NCI-H128 (cell line): ENCODE data around the gene FBXO42.

Experiments used
- DNase-seq: peaks from one replicate; lab custom pipeline; 2025; ENCODE audit not compliant: unreplicated experiment; lab: John Stamatoyannopoulos, UW

The FBXO42 gene

DNA sequence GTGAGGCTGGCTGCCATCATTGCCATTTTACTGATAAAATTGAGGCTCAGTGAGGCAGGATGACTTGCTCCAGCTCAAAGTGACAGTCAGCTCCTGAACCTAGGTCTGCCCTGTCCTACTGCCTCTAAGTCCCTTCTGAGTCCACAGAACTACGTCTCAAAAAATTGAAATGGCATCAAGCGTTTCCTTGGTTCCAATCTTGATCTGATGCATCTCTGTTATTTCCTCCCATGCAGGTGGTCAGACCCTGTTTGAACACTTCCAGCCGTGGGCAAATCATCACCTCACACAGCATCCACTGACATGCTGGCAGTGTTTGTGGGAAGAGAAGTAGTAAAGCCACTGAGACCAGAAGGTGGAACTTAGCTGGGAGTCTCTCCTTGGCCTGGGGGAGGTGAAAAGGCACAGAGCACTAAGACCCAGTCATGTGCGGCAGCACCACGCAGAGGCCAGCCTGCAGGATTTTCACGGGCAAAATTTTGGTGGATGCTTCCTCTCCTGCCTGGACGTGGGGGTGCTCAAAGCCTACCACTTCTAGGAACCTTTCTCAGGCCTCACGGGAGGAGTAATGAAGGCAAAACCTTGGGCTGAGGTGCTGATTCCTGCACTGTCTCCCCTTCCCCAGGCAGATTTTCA is 107.5 kb downstream of the FBXO42 start:
- no peak for DNase-seq

DNA sequence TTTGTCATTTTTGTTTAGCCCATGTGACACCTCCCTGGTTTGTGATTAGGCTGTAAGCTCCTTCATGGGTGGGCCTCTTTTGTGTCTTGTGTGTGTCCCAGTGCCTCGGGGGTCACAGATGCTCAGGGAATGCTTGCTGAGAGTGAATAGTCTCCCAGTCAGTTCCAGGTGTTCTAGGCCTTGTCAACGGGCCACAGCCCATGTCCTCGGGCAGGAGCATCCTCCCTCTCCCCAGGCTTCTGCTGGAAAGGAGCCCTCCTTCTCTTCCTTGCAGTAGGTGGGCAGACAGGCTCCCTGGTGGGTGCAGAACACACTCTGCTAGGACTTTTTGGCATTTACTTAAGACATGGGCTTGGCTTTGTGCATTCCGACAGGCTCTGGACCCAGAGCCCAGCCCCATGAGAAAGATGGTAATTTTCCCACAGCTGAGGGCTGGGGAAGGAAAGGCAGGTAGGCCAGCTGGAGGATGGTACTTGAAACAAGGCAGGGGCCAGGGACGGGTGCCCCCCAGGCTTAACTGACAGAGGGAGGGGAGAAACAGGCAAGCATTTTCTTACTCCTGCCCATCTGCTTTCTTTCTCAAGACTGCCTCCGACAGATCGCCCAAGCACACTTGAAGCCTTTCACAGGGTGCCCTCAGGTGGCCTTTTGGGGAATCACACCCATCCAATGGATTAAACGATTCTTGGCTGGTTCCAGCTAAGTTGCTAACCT is 108.2 kb downstream of the FBXO42 start:
- DNase-seq, result peak; percentile 82

DNA sequence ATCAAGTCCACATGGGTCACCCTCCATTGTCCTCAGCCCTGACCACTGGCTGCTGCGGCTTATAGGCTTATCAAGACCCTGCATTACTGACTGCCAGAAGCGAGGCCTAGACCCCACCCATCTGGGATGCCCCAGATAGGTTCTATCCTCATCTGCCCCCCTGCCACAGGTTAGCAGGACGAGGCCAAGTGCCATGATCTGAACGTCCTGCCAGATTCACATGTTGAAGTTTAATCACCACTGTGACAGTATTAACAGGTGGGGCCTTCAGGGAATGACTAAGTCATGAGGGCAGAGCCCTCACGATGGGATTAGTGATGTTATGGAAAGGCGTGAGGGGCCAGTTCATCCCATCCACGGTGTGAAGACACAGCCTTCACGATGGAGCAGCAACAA is 109.1 kb downstream of the FBXO42 start:
- DNase-seq, result no peak

GRCh38 chr1:16242556-16243214 is 109.6 kb downstream of the FBXO42 start:
- no peak for DNase-seq

DNA sequence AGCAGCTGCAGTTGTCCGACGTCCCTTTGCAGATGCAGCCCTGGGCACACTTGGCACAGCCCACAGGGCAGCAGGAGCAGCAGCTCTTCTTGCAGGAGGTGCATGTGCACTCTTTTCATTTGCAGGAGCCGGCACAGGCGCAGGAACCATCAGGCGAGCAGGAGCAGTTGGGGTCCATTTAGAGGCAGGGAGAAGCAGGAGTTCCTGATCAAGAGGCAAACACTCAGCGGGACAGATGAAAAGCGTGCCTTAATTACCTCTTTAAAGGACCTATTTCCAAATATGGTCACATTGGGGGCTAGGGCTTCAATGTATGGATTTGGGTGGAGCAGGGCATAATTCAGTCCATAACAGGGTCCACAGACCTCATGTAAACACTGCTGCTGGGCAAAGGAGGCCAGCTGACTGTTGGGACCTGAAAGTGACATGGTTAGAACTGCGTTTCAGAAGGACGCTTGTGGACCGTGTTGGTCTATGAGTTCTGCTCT is 111.0 kb downstream of the FBXO42 start:
- DNase-seq, result peak; percentile 36

DNA sequence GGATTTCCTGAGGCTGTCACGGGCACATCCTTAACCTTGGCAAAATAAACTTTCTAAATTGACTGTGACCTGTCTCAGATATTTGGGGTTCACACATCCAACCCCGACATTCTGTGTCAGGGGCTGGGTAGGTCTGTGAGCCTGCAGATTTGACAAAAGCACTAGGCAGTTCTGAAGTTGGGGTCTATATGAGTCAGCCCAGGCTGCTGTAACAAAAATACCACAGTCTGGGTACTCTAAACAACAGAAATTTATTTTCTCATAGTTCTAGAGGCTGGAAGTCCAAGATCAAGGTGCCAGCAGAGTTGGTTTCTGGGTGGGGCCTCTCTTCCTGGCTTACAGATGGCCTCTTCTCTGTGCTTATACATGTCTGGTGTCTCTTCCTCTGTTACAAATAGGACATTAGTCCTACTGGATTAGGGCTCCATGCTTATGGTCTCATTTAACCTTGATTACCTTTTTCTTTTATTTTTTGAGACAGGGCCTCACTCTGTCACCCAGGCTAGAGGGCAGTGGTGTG is 112.2 kb downstream of the FBXO42 start:
- DNase-seq, result no peak

DNA sequence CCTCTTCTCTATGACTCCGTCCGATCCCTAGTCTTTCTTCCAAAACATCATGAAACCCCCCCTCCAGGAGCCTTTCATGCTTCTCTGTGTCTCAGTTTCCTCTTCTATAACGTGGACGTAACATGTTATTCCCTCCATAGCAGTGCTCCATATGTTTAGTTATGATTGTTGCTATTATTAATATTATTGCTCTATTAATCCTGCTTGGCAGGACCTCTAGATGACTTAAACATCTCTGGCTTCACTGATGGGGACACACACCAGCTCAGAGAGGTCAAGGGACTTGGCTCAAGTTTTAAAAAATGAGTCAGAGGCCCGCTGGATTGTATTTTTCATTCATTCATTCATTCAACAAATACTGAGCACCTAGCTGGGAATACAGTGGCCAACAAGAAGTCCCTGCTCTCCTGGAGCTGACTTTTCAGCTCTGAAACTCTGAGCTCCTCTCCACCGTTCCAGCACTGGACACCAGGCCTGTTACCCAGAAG is 114.9 kb downstream of the FBXO42 start:
- DNase-seq, result no peak

GRCh38 chr1:16236511-16237342 is 115.6 kb downstream of the FBXO42 start, which contains the start of gene CPLANE2:
Gene CPLANE2, minus strand, starts transcription at chr1:16237183. Its CDS starts 441 bp downstream, at chr1:16236742.
- DNase-seq, result peak; percentile 95

- DNase-seq, result peak; percentile 74
Observed at GRCh38 chr1:16235944-16236510, 116.3 kb downstream of the FBXO42 start.

GRCh38 chr1:16235347-16235746 is 116.9 kb downstream of the FBXO42 start:
- no peak for DNase-seq

DNA sequence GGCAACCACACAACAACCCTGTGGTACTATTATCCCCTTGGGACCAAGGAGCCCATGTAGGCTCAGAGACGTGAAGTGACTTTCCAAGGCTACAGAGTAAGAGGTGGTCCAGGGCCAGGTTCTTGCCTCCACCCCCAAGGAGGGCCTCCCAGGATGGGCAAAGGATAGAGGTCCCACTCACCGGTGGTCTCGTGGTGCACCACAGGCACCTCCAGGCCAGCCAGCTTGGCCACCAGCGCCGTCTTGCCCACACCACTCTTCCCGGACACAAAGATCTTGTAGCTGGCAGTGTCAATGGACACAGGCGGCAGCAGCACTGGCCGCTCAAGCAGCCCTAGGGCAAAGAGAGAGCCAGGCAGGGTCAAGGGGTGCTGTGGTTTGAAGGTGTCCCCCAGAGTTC is 118.8 kb downstream of the FBXO42 start:
- no peak for DNase-seq

DNA sequence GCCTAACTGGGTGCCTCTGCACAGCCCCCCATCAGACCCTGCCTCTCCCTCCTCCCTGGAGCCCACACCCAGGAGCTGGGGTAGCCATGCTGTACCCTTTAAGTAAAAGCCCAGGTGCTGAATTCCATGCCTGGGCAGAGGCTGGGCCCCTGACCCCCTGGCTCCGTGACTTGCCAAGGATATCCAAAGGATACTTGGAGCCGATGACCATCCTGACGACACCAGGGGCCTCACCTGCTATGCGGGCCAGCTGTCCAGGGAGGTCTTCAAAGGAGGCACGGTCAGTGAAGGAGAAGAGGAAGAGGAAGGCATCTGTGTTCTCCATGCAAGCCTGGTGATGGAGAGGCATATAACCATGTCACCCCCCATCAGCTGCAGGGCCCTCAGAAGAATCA is 120.0 kb downstream of the FBXO42 start:
- no peak for DNase-seq

DNA sequence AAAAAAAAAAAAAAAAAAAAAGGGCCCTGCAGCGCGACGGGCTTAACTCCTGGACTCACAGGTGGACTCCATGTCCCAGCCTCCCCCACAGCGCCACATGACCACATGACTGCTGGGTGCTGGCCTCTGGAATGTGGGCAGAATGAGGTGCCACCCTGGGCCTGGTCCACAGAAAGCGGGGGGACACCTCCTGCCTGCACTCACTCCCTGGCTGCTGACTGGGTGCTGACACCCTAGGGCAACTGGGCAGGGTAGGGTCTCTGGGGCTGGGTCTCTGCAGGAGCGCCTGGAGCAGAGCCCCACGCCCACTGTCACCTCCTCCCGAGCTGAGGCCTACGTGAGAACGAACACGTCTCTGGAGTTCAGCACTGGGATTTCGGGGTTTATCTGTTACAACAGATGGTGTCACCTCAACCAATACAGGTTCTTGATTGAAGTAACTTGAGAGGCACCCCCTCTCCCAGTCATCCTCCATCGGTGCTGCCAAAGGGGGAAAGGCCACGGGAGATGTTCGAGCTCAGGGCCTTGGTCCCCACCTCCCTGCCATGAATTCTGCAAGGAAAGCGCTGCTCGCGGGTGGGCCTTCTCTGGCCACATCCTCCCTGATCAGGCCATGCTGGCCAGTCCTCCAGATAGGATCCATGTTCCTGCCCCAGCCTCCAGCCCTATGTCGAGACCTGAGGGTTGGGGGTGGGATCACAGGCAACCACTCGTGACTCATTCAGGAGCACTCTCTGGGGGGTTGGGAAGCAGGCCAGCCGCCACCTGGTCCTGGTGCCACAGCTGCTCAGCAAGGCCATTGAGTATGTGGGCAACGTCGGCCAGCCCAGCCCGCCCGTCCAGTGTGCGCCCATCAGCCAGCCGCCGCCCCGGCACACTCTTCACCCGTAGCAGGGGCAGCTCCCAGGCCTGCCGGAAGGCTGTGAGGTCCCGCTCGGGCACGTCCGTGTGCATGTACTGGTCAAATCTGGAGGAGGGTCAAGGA is 120.7 kb downstream of the FBXO42 start:
- no peak for DNase-seq

DNA sequence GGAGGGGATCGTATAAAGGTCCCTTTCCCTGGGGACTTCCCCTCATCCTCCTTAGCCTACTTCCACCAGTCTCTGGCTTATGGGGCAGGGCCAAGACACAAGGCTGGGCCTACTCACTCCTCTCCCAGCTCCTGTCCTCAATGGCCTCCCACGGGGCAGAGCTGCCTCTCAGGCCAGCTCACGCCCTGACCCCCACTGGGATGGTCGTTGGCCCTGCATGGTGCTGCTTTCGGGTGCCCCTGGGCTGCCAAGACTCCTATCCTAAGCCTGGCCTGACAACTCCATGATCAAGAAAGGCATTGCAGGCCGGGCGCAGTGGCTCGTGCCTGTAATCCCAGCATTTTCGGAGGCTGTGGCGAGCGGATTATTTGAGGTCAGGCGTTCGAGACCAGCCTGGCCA is 121.5 kb downstream of the FBXO42 start:
- DNase-seq, result no peak

GRCh38 chr1:16229976-16230740 is 122.1 kb downstream of the FBXO42 start:
- DNase-seq, result no peak

DNA sequence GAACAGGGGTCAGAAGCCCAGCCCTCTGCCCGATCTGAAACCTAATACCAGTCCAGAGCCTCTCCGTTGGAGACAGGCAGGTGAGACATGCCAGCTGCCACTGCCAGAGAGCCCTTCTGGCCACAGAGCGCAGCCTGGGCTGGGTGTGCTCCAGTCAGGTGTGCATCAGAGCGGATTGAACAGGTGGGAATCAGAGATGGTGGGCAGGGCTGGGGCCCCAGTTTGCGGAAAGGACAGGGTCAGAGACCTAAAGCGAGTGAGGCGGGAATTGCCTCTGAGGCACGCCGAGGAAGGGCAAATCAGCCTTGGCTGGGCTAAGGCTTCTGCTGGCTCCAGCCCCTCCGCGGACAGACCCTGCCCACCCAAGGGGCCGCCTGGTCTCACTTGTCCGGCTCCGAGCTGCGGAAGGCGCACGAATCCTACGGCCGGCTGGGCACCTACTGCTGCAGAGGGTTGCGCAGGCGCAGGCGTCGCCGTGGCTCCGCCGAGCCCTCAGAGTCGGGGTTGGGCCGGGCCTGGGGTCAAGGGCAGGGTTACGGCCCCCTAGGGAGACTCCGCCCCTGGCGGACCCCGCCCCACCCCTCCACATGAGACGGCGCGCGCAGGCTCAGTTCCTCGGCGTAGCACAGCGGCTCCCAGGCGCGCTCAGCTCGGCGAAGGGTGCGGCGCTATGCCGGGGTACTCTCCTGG is 125.6 kb downstream of the FBXO42 start:
- no peak for DNase-seq

GRCh38 chr1:16226129-16226489 is 126.2 kb downstream of the FBXO42 start:
- DNase-seq, result no peak

DNA sequence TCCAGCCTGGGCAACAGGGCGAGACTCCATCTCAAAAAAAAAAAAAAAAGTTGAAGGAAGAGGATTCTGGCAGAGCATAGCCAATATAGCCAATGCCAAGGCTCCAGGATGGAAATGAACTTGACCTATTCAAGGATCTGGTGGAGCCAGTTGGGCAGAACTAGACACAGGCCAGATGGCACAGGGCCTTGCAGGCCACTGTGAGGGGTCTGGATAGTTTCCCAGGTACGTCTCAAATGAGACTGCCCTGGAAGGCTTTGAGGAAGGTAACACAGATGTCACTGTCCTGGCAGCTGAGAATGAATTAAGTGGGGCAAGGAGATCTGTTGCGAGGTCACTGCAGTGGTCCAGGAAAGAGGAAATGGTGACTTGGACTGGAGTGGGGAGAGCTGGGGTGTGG is 127.8 kb downstream of the FBXO42 start:
- no peak for DNase-seq
